Body of pancreas (tissue), 4 donors: Measurements from ENCODE around the gene ACAP2. TPM values are rescaled to one million over a fixed set of nuclear protein-coding genes. Genes with fewer than 3 reads are reported as not detected.
A peak's percentile ranks its signal among the peaks of the same experiment; 100 is the strongest.

Experiments
- ATAC-seq: fragments of 150-250 bp; one replicate; pipeline ENCODE4 v1.9.1; 2016
- DNase-seq, 4 donors: peaks; one replicate each; pipeline ENCODE4 v3.0.0-alpha.2; 2019
- H3K27ac ChIP-seq, 4 donors: fragments of 200-600 bp; sonication (generic); 1 replicate in 3 of 4; 2 replicates in 1 of 4; pipeline versions ENCODE4 v1.5.1 to v1.6.1; 2016 to 2019; ENCODE audit warnings: mild to moderate bottlenecking in 1 of 4, mixed read lengths in 1 of 4, moderate library complexity in 1 of 4
- H3K27me3 ChIP-seq, 2 donors: fragments of 200-600 bp; sonication (generic); one replicate each; pipeline ENCODE4 v1.6.0; 2016; ENCODE audit warnings: mild to moderate bottlenecking in 1 of 2
- H3K36me3 ChIP-seq, 2 donors: fragments of 200-600 bp; sonication (generic); replicated peaks in 1 of 2; 2 replicates each; pipeline ENCODE4 v1.5.1; 2016; ENCODE audit warnings: low read depth in 2 of 2; ENCODE audit not compliant: insufficient read depth in 1 of 2
- H3K4me1 ChIP-seq: fragments of 200-600 bp; sonication (generic); one replicate; pipeline ENCODE4 v1.6.0; 2016
- H3K4me3 ChIP-seq, 2 donors: fragments of 200-600 bp; sonication (generic); 1 replicate in 1 of 2; 2 replicates in 1 of 2; pipeline ENCODE4 v1.5.1; 2016 to 2019
- H3K9me3 ChIP-seq, 3 donors: fragments of 200-600 bp; sonication (generic); 1 replicate in 2 of 3; 2 replicates in 1 of 3; pipeline ENCODE4 v1.5.1; 2016
- CTCF ChIP-seq, 7 experiments: fragments of 450-650 bp in 4 of 7; fragments of 200-600 bp in 3 of 7; sonication (generic) in 3 of 7; IDR thresholded peaks; one replicate each; pipeline ENCODE4 v1.5.1; 2016 to 2019; ENCODE audit warnings: antibody characterized with exemption in 7 of 7
- POLR2A ChIP-seq, 3 donors: fragments of 450-650 bp; IDR thresholded peaks; one replicate each; pipeline ENCODE4 v1.6.1; 2016; ENCODE audit warnings: antibody characterized with exemption in 3 of 3, mild to moderate bottlenecking in 2 of 3
- WGBS, 2 donors: methylation state at CpG; one replicate each; pipeline ENCODE4 v1.1.5; 2017; 5-methylcytosine and 5-hydroxymethylcytosine counted together
- intact Hi-C: fragments of 100-400 bp; cut with DNase I; formaldehyde crosslinking; loops from one replicate; pipeline ENCODE4 v1.15.1; 2023
- total RNA-seq, 2 donors: library from RNA; depleted of rRNA; stranded (reverse); fragments of >200 nt; gene quantifications; one replicate each; pipeline ENCODE4 v1.1.0, GENCODE V29; 2016

ACAP2 gene
- total RNA-seq, 2 donors from 2014 or later: 25.1 to 25.9 TPM

DNA sequence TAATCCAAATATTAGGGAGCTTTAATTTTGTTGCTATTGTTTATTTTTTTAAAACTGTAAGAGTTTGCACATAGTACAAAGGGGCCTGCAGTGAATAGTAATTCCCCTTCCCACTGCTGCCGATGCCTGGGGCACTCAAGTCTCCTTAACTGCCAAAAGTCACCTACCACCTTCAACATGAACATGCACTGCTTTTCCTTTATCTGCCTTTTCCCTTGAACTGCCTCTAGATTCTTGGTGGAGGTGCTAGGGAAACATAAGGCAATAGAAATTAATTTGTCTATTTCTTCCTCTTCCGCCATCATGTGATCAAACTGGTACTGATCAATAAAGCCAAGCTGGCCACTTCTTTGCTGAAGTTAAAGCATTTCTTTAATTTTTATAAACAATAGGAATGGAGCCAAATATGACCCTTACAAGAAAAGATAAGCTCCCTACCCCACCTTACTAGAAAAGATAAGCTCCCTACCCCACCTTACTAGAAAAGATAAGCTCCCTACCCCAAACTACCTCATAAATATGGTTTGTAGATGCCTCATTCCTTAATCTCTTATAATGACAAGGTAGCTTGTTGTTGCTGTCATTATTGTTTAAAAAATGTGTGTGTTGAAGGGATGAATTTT, 17.4 kb upstream of the ACAP2 start:
- H3K9me3 ChIP-seq: no peaks in the 10 kb centered on the region
- H3K4me3 ChIP-seq: no peak overlapping the region
- DNase-seq: no peak
- 96 to 100% methylated on average over 2 of the region's 2 CpGs for WGBS, 2 donors
- no peaks in the 10 kb centered on the region for H3K36me3 ChIP-seq
- intact Hi-C loops: no loop called here
- no peak overlapping the region for H3K27ac ChIP-seq
- TF ChIP-seq CTCF (IDR thresholded peaks at IDR 0.05) (no peak), POLR2A (IDR thresholded peaks at IDR 0.05) (no peak)
- H3K27me3 ChIP-seq: no peaks in the 10 kb centered on the region
- no peak for ATAC-seq
- H3K4me1 ChIP-seq: no peaks in the 10 kb centered on the region

GRCh38 chr3:195458316-195458717, 15.5 kb upstream of the ACAP2 start:
- ATAC-seq: peak; percentile 90
- no peaks in the 10 kb centered on the region for H3K9me3 ChIP-seq
- H3K4me3 ChIP-seq: no peak overlapping the region
- no peaks in the 10 kb centered on the region for H3K4me1 ChIP-seq
- TF ChIP-seq CTCF (IDR thresholded peaks at IDR 0.05) (peak in 2 of 7 experiments; percentile 3 to 17), POLR2A (IDR thresholded peaks at IDR 0.05) (no peak)
- WGBS, 2 donors: 2 to 9% methylated on average over 2 of the region's 2 CpGs
- intact Hi-C loops: no loop called here
- DNase-seq: peak in 2 of 4 donors; percentile 12 to 19
- peak overlapping the region in 3 of 4 donors; percentile 34 to 60 (median 49) for H3K27ac ChIP-seq
- H3K36me3 ChIP-seq: no peaks in the 10 kb centered on the region
- no peaks in the 10 kb centered on the region for H3K27me3 ChIP-seq

DNA sequence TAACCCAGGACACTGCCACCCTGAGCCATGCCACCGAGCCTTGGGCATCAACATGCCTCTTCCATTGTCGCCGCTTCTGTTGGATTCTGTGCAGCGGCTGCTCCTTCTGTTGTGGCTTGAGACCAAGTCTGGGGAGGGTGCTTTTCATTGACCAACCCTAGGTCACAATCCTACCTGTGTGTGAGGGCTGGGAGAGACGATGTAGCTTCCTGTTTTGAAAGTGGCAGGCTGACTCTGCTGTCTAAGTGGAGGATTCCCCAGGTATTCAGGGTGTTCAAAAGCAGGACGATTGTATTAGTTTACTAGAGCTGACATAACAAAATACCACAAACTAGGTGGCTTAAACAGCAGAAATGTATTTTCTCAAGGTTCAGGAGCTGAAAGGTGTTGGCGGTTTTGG, 13.0 kb upstream of the ACAP2 start:
- no peaks in the 10 kb centered on the region for H3K4me1 ChIP-seq
- H3K27ac ChIP-seq: no peak overlapping the region
- TF ChIP-seq CTCF (IDR thresholded peaks at IDR 0.05): no peak
- TF ChIP-seq POLR2A (IDR thresholded peaks at IDR 0.05): no peak
- H3K4me3 ChIP-seq: no peak overlapping the region
- DNase-seq (no peak), ATAC-seq (no peak)
- H3K36me3 ChIP-seq: no peaks in the 10 kb centered on the region
- intact Hi-C loops: no loop called here
- WGBS, 2 donors: 90 to 91% methylated on average over 5 to 7 of the region's 7 CpGs
- no peaks in the 10 kb centered on the region for H3K9me3 ChIP-seq
- no peaks in the 10 kb centered on the region for H3K27me3 ChIP-seq

DNA sequence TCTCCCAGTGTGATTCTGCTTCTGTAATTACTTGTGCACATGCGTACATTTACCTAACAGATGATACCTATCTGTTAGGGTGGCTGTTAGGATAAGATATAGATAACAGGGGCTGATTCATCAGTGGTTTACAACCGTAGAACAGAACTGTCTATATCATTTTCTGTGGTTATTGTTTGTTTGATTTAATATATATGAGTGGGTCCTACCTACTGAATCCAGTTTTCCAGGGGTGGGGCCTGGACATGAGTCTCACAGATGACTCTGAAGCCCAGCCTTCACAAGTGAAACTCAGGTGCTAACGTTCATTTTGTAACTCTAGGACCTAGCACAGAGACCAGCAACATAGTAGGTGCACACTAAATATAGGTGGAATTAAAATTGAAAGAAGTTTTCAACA, 10.4 kb upstream of the ACAP2 start:
- Histone ChIP-seq H3K4me1 (no peaks in the 10 kb centered on the region), H3K27ac (no peak overlapping the region), H3K9me3 (no peaks in the 10 kb centered on the region), H3K27me3 (no peaks in the 10 kb centered on the region), H3K4me3 (no peak overlapping the region), H3K36me3 (no peaks in the 10 kb centered on the region)
- intact Hi-C loops: no loop called here
- TF ChIP-seq POLR2A (IDR thresholded peaks at IDR 0.05) (no peak), CTCF (IDR thresholded peaks at IDR 0.05) (no peak)
- DNase-seq: no peak
- no peak for ATAC-seq
- 88 to 89% methylated on average over 3 of the region's 3 CpGs for WGBS, 2 donors

DNA sequence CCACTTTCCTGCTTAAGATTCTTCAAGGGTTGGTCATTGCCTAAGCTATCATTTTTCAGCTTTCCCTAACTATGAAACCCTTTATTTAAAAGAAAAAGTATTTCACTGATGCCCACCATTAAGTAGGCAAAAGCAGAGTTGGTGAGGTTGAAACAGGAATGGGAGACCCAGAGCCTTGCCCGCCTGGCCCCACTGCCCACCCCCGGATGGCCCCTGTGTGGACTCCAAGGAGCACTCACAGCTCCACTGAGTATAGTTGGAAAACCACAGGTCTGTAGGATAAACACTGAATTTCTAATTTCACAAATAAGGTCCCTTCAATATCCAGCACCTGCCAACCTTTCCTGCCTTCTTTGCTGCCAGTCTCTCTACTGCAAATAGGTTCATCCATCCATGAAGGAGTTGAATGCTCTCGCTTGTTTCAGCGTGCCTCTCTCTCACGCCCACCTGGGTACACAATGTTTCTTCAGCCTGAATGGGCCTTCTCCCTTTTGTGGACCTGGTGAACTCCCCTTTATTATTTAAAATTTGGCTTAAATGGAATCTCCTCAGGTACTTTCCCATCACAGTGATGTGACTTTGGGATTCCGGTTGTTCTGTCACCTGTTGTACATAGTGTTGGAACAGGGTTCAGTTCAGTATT, 8.7 kb upstream of the ACAP2 start:
- no peaks in the 10 kb centered on the region for H3K27me3 ChIP-seq
- no peaks in the 10 kb centered on the region for H3K4me1 ChIP-seq
- WGBS, 2 donors: 83 to 90% methylated on average over 6 of the region's 6 CpGs
- DNase-seq (no peak), ATAC-seq (no peak)
- no peaks in the 10 kb centered on the region for H3K9me3 ChIP-seq
- no peak for TF ChIP-seq POLR2A (IDR thresholded peaks at IDR 0.05)
- no peak for TF ChIP-seq CTCF (IDR thresholded peaks at IDR 0.05)
- H3K4me3 ChIP-seq: no peak overlapping the region
- H3K36me3 ChIP-seq: no peaks in the 10 kb centered on the region
- H3K27ac ChIP-seq: no peak overlapping the region
- intact Hi-C loops: no loop called here
